H1 (cell line): Measurements from ENCODE around the gene MCF2L.

Experiments used
- ATF2 ChIP-seq: IDR thresholded peaks from 2 replicates; pipeline ENCODE4 v1.6.1; 2012; ENCODE audit warnings: low read length, inconsistent platforms
- CTCF ChIP-seq, 3 experiments: IDR thresholded peaks; 1 replicate in 2 of 3; 2 replicates in 1 of 3; pipeline versions ENCODE4 v1.5.1 to v1.6.1; 2011; ENCODE audit warnings: low read length in 3 of 3, mild to moderate bottlenecking in 3 of 3, inconsistent platforms in 2 of 3, low read depth in 1 of 3, moderate library complexity in 1 of 3; ENCODE audit not compliant: insufficient read depth in 1 of 3; ENCODE audit errors: control extremely low read depth in 1 of 3
- POLR2A ChIP-seq, 2 experiments: IDR thresholded peaks; 1 replicate in 1 of 2; 2 replicates in 1 of 2; pipeline ENCODE4 v1.6.1; 2011; ENCODE audit warnings: low read depth in 2 of 2, low read length in 2 of 2, mild to moderate bottlenecking in 2 of 2; ENCODE audit errors: control extremely low read depth in 1 of 2
- TEAD4 ChIP-seq: IDR thresholded peaks from 2 replicates; pipeline ENCODE4 v1.6.1; 2012; ENCODE audit warnings: low read depth, low read length, inconsistent platforms, mixed read lengths

- TF ChIP-seq TEAD4 (no peak), ATF2 (no peak), CTCF (IDR thresholded peaks at IDR 0.05; ENCODE audit: control extremely low read depth in 1 of 3, insufficient read depth in 1 of 3, low read depth in 1 of 3, low read length in 3 of 3) (no peak), POLR2A (IDR thresholded peaks at IDR 0.05; ENCODE audit: control extremely low read depth in 1 of 2, low read depth in 2 of 2, low read length in 2 of 2) (no peak)
Measured at GRCh38 chr13:112928972-112929782, 39.8 kb upstream of the MCF2L start.
